Hepatocyte (in vitro differentiated cells): ENCODE measurements around the gene ARHGEF25. TPM values are rescaled to one million over a fixed set of nuclear protein-coding genes. Genes with fewer than 3 reads are reported as not detected.

Experiments used
- DNase-seq: peaks from one replicate; pipeline ENCODE4 v3.0.0-alpha.2; 2016; ENCODE audit warnings: low spot score
- H2AFZ ChIP-seq: fragments of 200-600 bp; sonication (generic); 2 replicates; pipeline ENCODE4 v1.6.0; 2016; ENCODE audit warnings: antibody characterized with exemption, mild to moderate bottlenecking
- H3K27ac ChIP-seq: fragments of 200-600 bp; sonication (generic); 2 replicates; pipeline ENCODE4 v1.5.1; 2016; ENCODE audit warnings: mild to moderate bottlenecking
- H3K27me3 ChIP-seq: fragments of 200-600 bp; sonication (generic); 2 replicates; pipeline ENCODE4 v1.6.1; 2016
- H3K36me3 ChIP-seq: fragments of 200-600 bp; sonication (generic); replicated peaks from 2 replicates; pipeline ENCODE4 v1.5.1; 2016; ENCODE audit warnings: low read depth; ENCODE audit not compliant: insufficient read depth
- H3K4me1 ChIP-seq: fragments of 200-600 bp; sonication (generic); 2 replicates; pipeline ENCODE4 v1.5.1; 2016; ENCODE audit warnings: mild to moderate bottlenecking, moderate library complexity; ENCODE audit not compliant: insufficient read depth
- H3K4me2 ChIP-seq: fragments of 200-600 bp; sonication (generic); 2 replicates; pipeline ENCODE4 v1.6.0; 2016
- H3K4me3 ChIP-seq: fragments of 200-600 bp; sonication (generic); 2 replicates; pipeline ENCODE4 v1.5.1; 2016; ENCODE audit warnings: mild to moderate bottlenecking
- H3K79me2 ChIP-seq: fragments of 200-600 bp; sonication (generic); 2 replicates; pipeline ENCODE4 v1.6.0; 2017; ENCODE audit warnings: mild to moderate bottlenecking
- H3K9me2 ChIP-seq: fragments of 200-600 bp; sonication (generic); replicated peaks from 2 replicates; pipeline ENCODE4 v1.6.0; 2017; ENCODE audit warnings: mild to moderate bottlenecking; ENCODE audit not compliant: insufficient read depth
- H3K9me3 ChIP-seq: fragments of 200-600 bp; sonication (generic); 2 replicates; pipeline ENCODE4 v1.5.1; 2016; ENCODE audit warnings: low read depth, mild to moderate bottlenecking
- H4K20me1 ChIP-seq: fragments of 200-600 bp; sonication (generic); 2 replicates; pipeline ENCODE4 v1.6.0; 2016; ENCODE audit warnings: mild to moderate bottlenecking; ENCODE audit not compliant: insufficient read depth, poor library complexity, severe bottlenecking
- CTCF ChIP-seq: fragments of 200-600 bp; sonication (generic); IDR thresholded peaks from 2 replicates; pipeline ENCODE4 v1.5.1; 2016; ENCODE audit warnings: antibody characterized with exemption, mild to moderate bottlenecking; ENCODE audit not compliant: poor library complexity
- EZH2 ChIP-seq: fragments of 200-600 bp; sonication (generic); IDR thresholded peaks from 2 replicates; pipeline ENCODE4 v1.6.1; 2016; ENCODE audit warnings: antibody characterized with exemption, mild to moderate bottlenecking, borderline replicate concordance
- EZH2phosphoT487 ChIP-seq: fragments of 200-600 bp; sonication (generic); IDR thresholded peaks from one replicate; pipeline ENCODE4 v1.6.1; 2018; ENCODE audit warnings: antibody characterized with exemption, mild to moderate bottlenecking, low read depth, moderate library complexity; ENCODE audit not compliant: unreplicated experiment, severe bottlenecking
- WGBS: methylation state at CpG from one replicate; pipeline ENCODE4 v1.1.6; 2016; ENCODE audit warnings: low lambda C conversion rate; ENCODE audit errors: missing lambda C conversion rate; 5-methylcytosine and 5-hydroxymethylcytosine counted together
- polyA plus RNA-seq: library from polyadenylated mRNA; unstranded; fragments of >200 nt; fragmentation: Nextera tagmentation; extraction: Ambion mirVana; gene quantifications from 2 replicates; pipeline ENCODE4 v1.2.1, GENCODE V29; 2016
- total RNA-seq: library from RNA; depleted of rRNA; stranded (reverse); fragments of >200 nt; gene quantifications from 2 replicates; pipeline ENCODE4 v1.2.3, GENCODE V29; 2014

ARHGEF25 gene
- total and polyA plus RNA-seq, 2 experiments from 2014 or later: 0.29 to 12.6 TPM

GRCh38 chr12:57637364-57637763 is 26.1 kb downstream of the ARHGEF25 start:
- peaks cover 56% of the 10 kb centered on the region for H3K27me3 ChIP-seq
- H3K4me2 ChIP-seq: no peak overlapping the region
- H2AFZ ChIP-seq: no peak overlapping the region
- no peaks in the 10 kb centered on the region for H3K9me2 ChIP-seq
- H3K36me3 ChIP-seq: no peaks in the 10 kb centered on the region
- 78% methylated on average over 3 of the region's 3 CpGs for WGBS
- H4K20me1 ChIP-seq: no peaks in the 10 kb centered on the region
- TF ChIP-seq EZH2phosphoT487 (no peak), EZH2 (no peak), CTCF (no peak)
- H3K4me1 ChIP-seq: peaks cover under 1% of the 10 kb centered on the region
- DNase-seq: no peak
- no peak overlapping the region for H3K4me3 ChIP-seq
- H3K27ac ChIP-seq: no peak overlapping the region
- no peaks in the 10 kb centered on the region for H3K9me3 ChIP-seq
- no peaks in the 10 kb centered on the region for H3K79me2 ChIP-seq

GRCh38 chr12:57638096-57638495 is 26.9 kb downstream of the ARHGEF25 start:
- no peak for DNase-seq
- TF ChIP-seq EZH2phosphoT487 (no peak), EZH2 (no peak), CTCF (no peak)
- Histone ChIP-seq H3K9me2 (no peaks in the 10 kb centered on the region), H3K27me3 (peaks cover 51% of the 10 kb centered on the region), H2AFZ (no peak overlapping the region), H3K4me2 (no peak overlapping the region), H3K9me3 (no peaks in the 10 kb centered on the region), H3K36me3 (no peaks in the 10 kb centered on the region), H3K79me2 (no peaks in the 10 kb centered on the region), H4K20me1 (no peaks in the 10 kb centered on the region), H3K27ac (no peak overlapping the region), H3K4me3 (no peak overlapping the region), H3K4me1 (no peaks in the 10 kb centered on the region)
- WGBS: 89% methylated on average over 3 of the region's 3 CpGs

- Histone ChIP-seq H3K9me2 (no peaks in the 10 kb centered on the region), H4K20me1 (no peaks in the 10 kb centered on the region), H3K36me3 (no peaks in the 10 kb centered on the region), H3K27ac (no peak overlapping the region), H3K79me2 (no peaks in the 10 kb centered on the region), H3K9me3 (peaks cover 4% of the 10 kb centered on the region), H3K4me3 (no peak overlapping the region), H3K27me3 (peaks cover 30% of the 10 kb centered on the region), H3K4me1 (no peaks in the 10 kb centered on the region), H3K4me2 (no peak overlapping the region), H2AFZ (no peak overlapping the region)
- TF ChIP-seq EZH2: no peak
- TF ChIP-seq CTCF: no peak
- no peak for TF ChIP-seq EZH2phosphoT487
- DNase-seq: no peak
- WGBS: 66% methylated on average over 7 of the region's 7 CpGs
These were observed 29.2 kb downstream of the ARHGEF25 start for GRCh38 chr12:57640175-57641042.
